ENCODE measurements around the gene PHF23. TPM values are rescaled to one million over a fixed set of nuclear protein-coding genes. Genes with fewer than 3 reads are reported as not detected.
A peak's percentile ranks its signal among the peaks of the same experiment; 100 is the strongest.

PHF23 gene
- total and polyA plus RNA-seq, 9 of the 15 experiments (the other 6 are each of a cell fraction or from before 2014, with no cell fraction given): 7.4 to 87.5 (median 33.7) TPM

DNA sequence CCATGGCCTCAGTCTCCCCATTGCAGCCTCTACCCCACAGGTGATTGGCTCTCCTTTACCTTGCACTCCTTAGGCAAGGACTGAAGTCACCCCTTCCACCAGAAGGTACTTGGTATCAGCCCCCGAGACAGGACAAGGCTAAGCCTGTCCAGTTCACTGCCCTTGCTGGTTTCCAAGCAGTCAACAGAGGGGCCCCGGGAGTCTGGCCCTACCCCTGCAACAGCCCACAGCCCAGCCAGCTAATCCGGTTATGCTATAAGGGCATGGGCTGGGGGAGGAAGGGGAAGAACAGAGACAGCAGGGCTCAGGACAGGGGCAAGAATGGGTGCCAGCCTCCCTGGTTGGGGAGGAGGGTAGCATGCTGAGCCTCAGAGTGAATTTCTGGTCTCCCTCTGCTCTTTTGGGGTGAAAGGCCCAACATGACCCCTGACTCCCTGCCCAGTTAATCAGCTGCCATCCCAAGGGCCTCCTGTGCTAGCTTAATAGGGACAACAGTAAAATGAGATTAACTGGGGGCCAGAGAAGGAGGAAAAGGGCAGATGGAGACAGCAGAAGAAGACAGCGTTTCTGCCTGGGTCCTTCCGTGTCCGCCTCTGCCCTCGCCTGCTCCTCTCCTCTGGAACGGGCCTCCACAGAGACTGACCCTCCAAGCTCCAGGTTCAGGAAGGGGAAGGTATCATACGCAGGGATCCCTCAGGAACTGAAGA lies 30.4 kb downstream of the PHF23 start (continued):
- TF ChIP-seq USF2 (CRISPR knock-in tag; IDR thresholded peaks at IDR 0.05): no peak

- Histone ChIP-seq H3K27ac (ENCODE audit: extremely low read depth, low read depth, low read length) (no peak overlapping the region), H3K4me2 (ENCODE audit: insufficient read depth, low read length) (no peak overlapping the region), H3K9me3 (replicated peaks; ENCODE audit: control insufficient read depth, insufficient read depth, low read depth, low read length) (no peaks in the 10 kb centered on the region), H2AFZ (ENCODE audit: low read depth, low read length) (no peak overlapping the region), H4K20me1 (replicated peaks; ENCODE audit: control insufficient read depth, insufficient read depth, low read length) (peaks cover 3% of the 10 kb centered on the region; the same call in 1 of the 2 replicates), H3K4me3 (no peak overlapping the region), H3K27me3 (ENCODE audit: control insufficient read depth in 2 of 2, insufficient read depth in 2 of 2, low read length in 2 of 2) (no peaks in the 10 kb centered on the region), H3K79me2 (ENCODE audit: control insufficient read depth, insufficient read depth, low read length) (peaks cover 7% of the 10 kb centered on the region; the same call in 2 of the 3 replicates), H3K9me1 (ENCODE audit: control insufficient read depth, insufficient read depth, low read length) (no peaks in the 10 kb centered on the region), H3K4me1 (replicated peaks in 1 of 2; ENCODE audit: control insufficient read depth in 2 of 2, insufficient read depth in 2 of 2, low read length in 2 of 2) (peaks cover 7 to 38% of the 10 kb centered on the region in 2 experiments; a peak in 4 of 5 replicates), H3K9ac (ENCODE audit: insufficient read depth in 1 of 2, low read depth in 2 of 2, low read length in 2 of 2) (no peak overlapping the region), H3K36me3 (ENCODE audit: control insufficient read depth, insufficient read depth, low read length) (peaks cover 8% of the 10 kb centered on the region; the same call in 1 of the 3 replicates)
- 39% methylated on average over 6 of the region's 21 CpGs for WGBS (ENCODE audit: insufficient coverage, low coverage, missing lambda C conversion rate)
- BruUV-seq (replicated peaks): no TSS peak
- CTCF ChIA-PET (ENCODE audit: low intra/inter-chr PET ratio): no interaction called here
- POLR2A ChIA-PET: interaction anchor here (1.0 to 1.1 kb wide), 2 partner anchors 12 to 13 kb away, joined by 3 read pairs; partner anchors contain the start of genes ACADVL and DLG4
- intact Hi-C loops (cut with micrococcal nuclease) (no loop called here), in situ Hi-C loops (cut with MboI) (no loop called here)
- FAIRE-seq (no peak), DNase-seq (ENCODE audit: extremely low read depth in 1 of 4, low spot score in 3 of 4) (no peak), ATAC-seq (no peak)
- TF ChIP-seq ZBTB7A (IDR thresholded peaks at IDR 0.05; ENCODE audit: borderline replicate concordance, control insufficient read depth, low read depth, low read length): peak; percentile 28; the same call in 1 of the 2 replicates
- TF ChIP-seq ZFX (CRISPR knock-in tag; IDR thresholded peaks at IDR 0.05): no peak
These were observed 31.2 kb downstream of the PHF23 start for GRCh38 chr17:7208027-7208571.

Data from K562 (cell line).